ENCODE measurements around the gene PBLD.
"Not testable (repeated sequence)": the region's sequence is repeated elsewhere in the genome, so short reads cannot be mapped to it uniquely, and the experiment has no call there.

Gene PBLD

DNA sequence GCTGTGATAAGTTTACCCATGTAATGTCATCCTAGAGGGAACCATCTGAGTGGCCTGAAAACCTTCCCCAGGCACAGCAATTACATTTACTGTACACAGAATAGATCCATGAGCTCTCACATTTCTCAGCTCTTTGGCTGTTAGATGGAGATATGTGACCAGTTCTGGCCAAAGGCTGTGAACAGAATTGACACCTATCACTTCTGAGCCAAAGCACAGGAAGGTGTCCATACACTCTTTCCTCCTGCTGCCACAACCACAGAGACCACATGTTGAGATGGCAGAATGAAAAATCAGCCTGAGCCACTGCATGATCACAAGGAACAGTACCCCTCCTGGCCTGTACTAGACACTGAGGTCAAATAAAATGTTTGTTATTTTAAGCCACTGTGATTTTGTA, 56.5 kb downstream of the PBLD start:
- Mint-ChIP-seq H3K36me3 (ENCODE audit: low read depth) (peaks cover 6% of the 10 kb centered on the region), H3K4me3 (no peak overlapping the region), H3K27ac (no peak overlapping the region), H3K27me3 (no peaks in the 10 kb centered on the region), H3K9me3 (peaks cover 20% of the 10 kb centered on the region), H3K4me1 (no peaks in the 10 kb centered on the region)
- DNase-seq, result no peak
- peak; percentile 33 for ATAC-seq

DNA sequence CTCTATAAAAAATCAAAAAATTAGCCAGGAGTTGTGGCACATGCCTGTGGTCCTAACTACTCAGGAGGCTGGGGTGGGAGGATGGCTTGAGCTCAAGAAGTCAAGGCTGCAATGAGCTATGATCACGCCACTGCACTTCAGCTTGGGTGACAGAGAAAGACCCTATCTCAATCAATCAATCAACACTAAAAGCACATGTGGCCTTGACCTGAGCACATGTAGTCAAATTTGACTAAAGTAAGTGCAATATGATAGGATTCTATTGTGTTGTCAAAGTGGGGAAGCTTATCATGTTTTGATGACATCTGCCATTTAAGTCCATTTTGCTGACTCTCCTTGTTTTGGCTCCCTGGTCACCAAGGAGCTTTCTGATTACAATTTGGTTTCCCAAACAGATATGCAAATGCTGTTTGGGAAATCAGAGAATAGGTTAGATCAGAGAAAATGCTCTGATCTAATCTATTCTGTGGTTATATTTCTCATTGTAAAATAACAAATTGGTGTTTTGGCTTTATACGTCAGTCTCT, 57.1 kb downstream of the PBLD start:
- no peaks in the 10 kb centered on the region for H3K27me3 Mint-ChIP-seq
- no peak overlapping the region for H3K27ac Mint-ChIP-seq
- H3K4me3 Mint-ChIP-seq, result no peak overlapping the region
- peaks cover 20% of the 10 kb centered on the region for H3K9me3 Mint-ChIP-seq
- no peaks in the 10 kb centered on the region for H3K4me1 Mint-ChIP-seq
- no peak for DNase-seq
- H3K36me3 Mint-ChIP-seq (ENCODE audit: low read depth), result peaks cover 6% of the 10 kb centered on the region
- ATAC-seq, result no peak

DNA sequence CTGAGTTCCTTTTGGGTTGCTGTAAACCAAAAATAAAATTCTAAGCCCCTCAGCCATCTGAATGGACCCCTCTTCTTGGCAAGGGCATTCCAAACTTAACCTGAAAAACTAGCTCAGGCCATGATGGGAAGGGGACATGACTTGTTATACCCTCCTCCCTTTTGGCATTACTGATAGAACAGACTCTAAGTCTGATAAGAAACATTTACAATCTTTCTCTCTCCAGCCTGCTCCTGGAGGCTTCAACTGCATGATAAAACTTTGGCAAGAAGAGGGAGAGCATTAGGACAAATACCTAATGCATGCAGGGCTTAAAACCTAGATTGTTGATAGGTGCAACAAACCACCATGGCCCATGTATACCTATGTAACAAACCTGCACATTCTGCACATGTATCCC, 59.9 kb downstream of the PBLD start:
- Mint-ChIP-seq H3K4me3 (no peak overlapping the region), H3K27ac (no peak overlapping the region), H3K9me3 (peaks cover 10% of the 10 kb centered on the region), H3K36me3 (ENCODE audit: low read depth) (no peaks in the 10 kb centered on the region), H3K27me3 (peaks cover 2% of the 10 kb centered on the region), H3K4me1 (no peaks in the 10 kb centered on the region)
- ATAC-seq (no peak), DNase-seq (no peak)

DNA sequence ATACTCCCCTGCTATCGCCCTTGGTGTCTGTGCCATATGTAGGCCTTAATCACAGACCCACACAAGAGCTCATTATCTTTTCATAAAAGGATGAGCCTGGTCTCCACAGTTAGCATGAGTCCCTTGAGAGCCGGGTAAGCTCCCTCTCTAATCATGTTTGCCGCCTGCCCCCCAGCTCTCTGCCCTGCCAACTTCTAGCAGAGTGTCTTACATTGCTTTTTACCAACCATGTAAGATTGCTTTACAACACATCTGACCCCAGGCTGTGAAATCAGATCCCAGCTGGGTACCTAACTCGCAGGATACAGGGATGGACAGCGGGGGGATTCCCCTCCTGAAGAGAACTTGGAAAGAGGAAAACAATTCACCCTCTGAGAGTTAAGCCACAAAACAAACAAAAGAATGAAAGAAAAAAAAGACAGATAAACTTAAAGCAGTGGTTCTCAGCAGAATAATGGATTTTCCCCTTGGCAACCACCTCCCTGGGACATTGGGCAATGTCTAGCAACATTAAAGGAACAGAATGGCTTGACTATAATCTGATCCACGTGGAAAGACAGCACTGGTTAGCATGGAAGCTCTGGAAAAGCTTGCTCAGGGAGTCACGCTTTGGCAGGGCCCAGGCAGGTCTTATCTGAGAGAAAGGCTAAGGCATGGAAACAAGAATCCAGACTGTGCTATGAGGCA, 61.4 kb downstream of the PBLD start:
- no peaks in the 10 kb centered on the region for H3K9me3 Mint-ChIP-seq

DNA sequence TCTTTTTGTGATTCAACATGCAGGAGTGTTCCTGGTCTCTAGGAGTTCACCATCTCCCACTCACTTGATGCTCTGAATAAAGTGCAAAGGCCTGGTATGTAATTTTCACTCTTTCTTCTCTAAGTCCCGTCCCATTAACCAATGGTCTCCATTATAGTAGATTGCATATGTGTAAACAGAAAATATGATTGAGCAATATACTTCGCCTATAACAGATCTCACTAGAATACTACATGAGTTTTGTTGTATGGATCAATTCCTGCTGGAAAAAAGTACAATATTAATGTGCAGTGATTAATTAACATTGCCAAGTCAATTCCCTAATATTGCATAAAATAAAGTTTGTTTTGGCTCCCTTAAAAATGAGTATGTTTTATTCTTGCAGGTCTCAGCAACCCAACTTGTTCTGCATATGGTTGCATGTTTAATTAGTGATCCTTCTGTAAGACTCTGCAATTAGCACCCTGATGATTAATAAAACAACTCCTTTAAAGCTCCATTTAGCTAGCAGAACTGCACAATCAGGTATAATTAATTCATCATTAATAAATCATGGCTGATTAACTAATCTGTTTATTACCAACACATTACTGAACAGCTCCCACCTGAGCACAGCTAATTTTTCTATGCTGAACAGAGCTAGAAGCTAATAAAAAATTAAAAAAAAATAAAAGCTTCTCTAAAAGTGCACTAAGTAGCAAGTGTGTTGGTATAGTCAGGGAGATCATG, 63.0 kb downstream of the PBLD start:
- ATAC-seq (no peak), DNase-seq (no peak)
- H3K4me3 Mint-ChIP-seq, result no peak overlapping the region
- no peaks in the 10 kb centered on the region for H3K36me3 Mint-ChIP-seq (ENCODE audit: low read depth)
- no peak overlapping the region for H3K27ac Mint-ChIP-seq
- peaks cover 2% of the 10 kb centered on the region for H3K27me3 Mint-ChIP-seq
- no peaks in the 10 kb centered on the region for H3K9me3 Mint-ChIP-seq
- no peaks in the 10 kb centered on the region for H3K4me1 Mint-ChIP-seq

More for the DNA sequence above, 61.4 kb downstream of the PBLD start:
- DNase-seq (no peak), ATAC-seq (no peak)
- no peaks in the 10 kb centered on the region for H3K4me1 Mint-ChIP-seq
- peaks cover 2% of the 10 kb centered on the region for H3K27me3 Mint-ChIP-seq
- no peak overlapping the region for H3K4me3 Mint-ChIP-seq
- no peaks in the 10 kb centered on the region for H3K36me3 Mint-ChIP-seq (ENCODE audit: low read depth)
- no peak overlapping the region for H3K27ac Mint-ChIP-seq

DNA sequence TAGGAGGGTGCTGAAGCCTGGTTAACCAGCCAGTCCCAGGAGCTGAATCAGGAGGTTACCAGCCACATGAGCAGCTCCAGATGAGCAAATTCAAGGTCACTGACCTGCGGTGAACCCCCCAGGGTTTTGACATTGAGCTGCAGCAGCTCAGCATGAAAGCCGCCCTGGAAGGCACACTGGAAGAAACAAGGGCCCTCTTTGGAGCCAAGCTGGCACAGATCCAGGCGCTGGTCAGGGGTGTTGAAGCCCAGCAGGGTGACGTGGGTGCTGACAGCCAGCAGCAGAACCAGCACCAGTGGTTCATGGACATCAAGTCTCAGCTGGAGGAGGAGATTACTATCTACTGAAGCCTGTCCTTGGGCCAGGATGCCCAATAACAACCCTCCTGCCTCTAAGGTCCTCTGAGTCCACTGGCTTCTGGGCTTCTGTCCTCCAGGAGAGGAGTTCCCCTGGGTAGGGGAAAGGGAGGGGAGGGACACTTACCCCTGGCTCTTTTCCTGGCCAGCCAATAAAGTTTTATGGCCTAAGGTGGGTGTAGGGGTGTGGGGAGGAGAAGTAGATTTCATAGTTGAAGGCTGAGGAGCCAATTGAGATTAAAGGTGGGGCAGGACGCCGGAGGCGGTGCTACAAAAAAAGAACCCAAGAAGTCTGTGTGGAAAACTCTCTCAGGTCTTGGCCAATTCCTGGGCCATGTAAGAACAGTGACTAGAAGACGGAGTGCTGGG, 71.4 kb downstream of the PBLD start:
- H3K4me3 Mint-ChIP-seq, result no peak overlapping the region
- H3K27ac Mint-ChIP-seq, result no peak overlapping the region
- DNase-seq (no peak), ATAC-seq (no peak)
- H3K36me3 Mint-ChIP-seq (ENCODE audit: low read depth), result no peaks in the 10 kb centered on the region
- peaks cover 10% of the 10 kb centered on the region for H3K9me3 Mint-ChIP-seq
- peaks cover 7% of the 10 kb centered on the region for H3K27me3 Mint-ChIP-seq
- H3K4me1 Mint-ChIP-seq, result no peaks in the 10 kb centered on the region

DNA sequence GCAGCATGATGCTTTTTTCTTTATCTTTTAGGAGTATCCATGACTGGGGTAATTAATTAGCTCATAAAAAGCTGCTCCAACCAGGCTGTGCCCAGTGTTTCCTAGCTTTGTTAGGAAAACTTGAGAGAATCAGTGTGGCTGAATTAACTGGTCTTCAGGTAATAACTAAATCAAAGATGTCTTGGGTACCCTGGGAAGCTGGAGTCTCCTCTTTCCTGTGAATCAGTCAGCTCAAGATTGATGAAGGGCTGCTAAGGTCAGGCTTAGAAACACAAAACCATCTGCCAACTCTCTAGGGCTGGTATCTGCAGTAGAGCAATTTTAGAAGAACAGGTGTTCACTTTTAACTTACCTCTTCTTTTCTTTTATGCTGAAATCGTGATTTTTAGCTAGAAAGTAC, 79.4 kb downstream of the PBLD start:
- peaks cover 8% of the 10 kb centered on the region for H3K27me3 Mint-ChIP-seq
- H3K9me3 Mint-ChIP-seq, result no peaks in the 10 kb centered on the region
- no peaks in the 10 kb centered on the region for H3K36me3 Mint-ChIP-seq (ENCODE audit: low read depth)
- H3K4me1 Mint-ChIP-seq, result peaks cover 6% of the 10 kb centered on the region
- H3K27ac Mint-ChIP-seq, result no peak overlapping the region
- no peak overlapping the region for H3K4me3 Mint-ChIP-seq
- ATAC-seq (no peak), DNase-seq (no peak)

DNA sequence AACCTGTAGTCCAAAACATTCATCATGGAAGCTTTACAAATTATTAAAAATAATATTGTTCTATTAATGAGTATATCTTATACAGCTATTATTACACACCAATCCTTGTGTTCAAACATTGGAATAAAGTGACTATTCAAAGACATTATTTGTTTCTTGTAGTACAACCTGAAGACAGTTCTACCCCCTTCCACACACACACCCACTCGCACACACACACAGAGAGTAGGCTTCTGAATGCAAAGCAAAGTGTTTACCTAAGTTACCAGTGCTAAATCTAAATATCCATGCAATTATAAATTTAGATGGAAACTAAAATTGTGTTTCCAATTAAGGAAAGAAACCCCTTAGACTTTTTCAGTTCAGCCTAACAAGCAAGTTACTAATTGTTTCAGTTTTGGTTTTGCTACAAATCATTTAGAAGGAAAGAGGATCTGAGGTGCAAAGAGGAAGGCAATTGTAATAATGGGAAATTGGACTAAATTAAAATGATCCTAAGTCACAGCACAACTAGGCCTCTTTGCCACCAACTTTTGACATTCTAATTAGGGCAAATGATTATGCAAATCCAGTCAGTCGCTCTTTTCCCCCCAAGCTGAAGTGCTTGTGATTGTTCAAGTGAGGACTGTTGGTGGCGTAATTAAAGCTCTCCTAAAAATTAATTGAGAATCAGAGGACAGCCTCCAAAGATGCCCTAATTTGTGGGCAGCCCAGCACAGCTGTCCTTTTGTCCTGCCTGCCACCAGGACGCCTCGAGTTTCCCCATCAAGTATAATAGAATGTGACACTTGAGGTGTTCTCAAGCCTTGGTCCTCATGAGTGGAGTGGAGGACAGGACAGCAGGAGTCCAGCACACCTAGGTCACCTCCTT, 80.9 kb downstream of the PBLD start:
- Mint-ChIP-seq H3K9me3 (no peaks in the 10 kb centered on the region), H3K36me3 (ENCODE audit: low read depth) (no peaks in the 10 kb centered on the region), H3K27ac (no peak overlapping the region), H3K4me3 (no peak overlapping the region), H3K27me3 (peaks cover 10% of the 10 kb centered on the region), H3K4me1 (peaks cover 6% of the 10 kb centered on the region)
- no peak for ATAC-seq
- no peak for DNase-seq

DNA sequence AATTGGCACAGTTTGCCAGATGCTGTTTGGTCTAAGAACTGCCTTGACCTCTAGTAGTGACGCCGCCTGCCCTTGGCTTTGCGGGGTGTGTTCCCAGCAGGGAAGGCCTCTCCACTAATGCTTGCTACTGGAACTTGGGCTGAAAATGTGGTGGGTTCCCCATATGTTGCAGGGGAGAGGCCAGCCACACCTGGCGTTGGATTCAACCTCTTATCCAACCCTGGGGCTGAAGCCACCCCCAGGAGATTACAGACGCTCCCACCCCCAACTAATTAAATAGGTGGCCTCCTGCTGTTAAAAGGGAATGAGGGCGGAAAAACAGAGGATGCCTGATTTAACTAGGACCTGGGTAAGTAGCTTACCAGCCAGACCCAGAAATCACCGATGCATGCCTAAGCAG, 81.6 kb downstream of the PBLD start:
- Mint-ChIP-seq H3K4me3 (no peak overlapping the region), H3K4me1 (peaks cover 6% of the 10 kb centered on the region), H3K27ac (no peak overlapping the region), H3K36me3 (ENCODE audit: low read depth) (no peaks in the 10 kb centered on the region), H3K27me3 (peaks cover 3% of the 10 kb centered on the region), H3K9me3 (no peaks in the 10 kb centered on the region)
- ATAC-seq, result no peak
- DNase-seq, result no peak

DNA sequence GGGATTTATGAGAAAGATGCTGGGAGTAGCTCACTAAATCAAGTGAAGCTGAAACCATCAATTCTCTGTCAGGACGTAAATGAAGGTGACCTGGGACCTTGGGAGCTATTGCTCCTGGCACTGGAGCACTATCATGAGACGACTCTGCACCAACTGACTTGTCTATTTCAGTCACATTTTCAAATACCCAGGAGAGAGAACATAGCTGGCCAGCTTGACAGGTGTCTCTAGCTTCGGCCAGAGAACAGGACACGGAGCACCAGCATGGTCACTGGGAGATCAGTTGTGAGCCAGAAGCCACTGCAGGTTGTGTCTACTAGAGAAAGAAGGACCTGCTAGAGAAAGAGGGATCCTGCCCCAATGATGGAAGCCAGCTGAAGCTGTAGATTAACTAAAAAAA, 83.4 kb downstream of the PBLD start:
- no peaks in the 10 kb centered on the region for H3K36me3 Mint-ChIP-seq (ENCODE audit: low read depth)

DNA sequence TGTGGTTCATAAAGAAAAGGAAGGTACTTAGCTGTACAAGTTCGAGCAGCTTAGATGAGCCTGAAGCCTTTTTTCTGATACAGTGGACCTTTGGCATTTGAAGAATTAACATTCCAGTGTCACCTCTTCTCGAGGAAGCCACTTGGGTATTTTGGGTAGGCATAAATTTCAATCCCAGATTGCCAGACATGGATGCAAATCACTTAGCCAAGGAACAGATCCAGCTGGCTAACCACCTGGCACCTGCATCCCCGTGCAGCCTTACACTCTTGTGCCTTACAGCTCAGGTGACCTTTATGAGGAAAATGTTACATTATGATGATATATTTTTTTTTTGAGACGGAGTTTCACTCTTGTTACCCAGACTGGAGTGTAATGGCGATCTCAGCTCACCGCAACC, 84.8 kb downstream of the PBLD start:
- no peak overlapping the region for H3K4me3 Mint-ChIP-seq
- H3K4me1 Mint-ChIP-seq, result peaks cover 6% of the 10 kb centered on the region
- peaks cover 2% of the 10 kb centered on the region for H3K27me3 Mint-ChIP-seq
- H3K27ac Mint-ChIP-seq, result no peak overlapping the region
- DNase-seq, result no peak
- H3K9me3 Mint-ChIP-seq, result no peaks in the 10 kb centered on the region
- no peaks in the 10 kb centered on the region for H3K36me3 Mint-ChIP-seq (ENCODE audit: low read depth)
- ATAC-seq, result no peak

More for the DNA sequence above, 83.4 kb downstream of the PBLD start:
- peaks cover 6% of the 10 kb centered on the region for H3K4me1 Mint-ChIP-seq
- peaks cover 2% of the 10 kb centered on the region for H3K27me3 Mint-ChIP-seq
- H3K4me3 Mint-ChIP-seq, result no peak overlapping the region
- ATAC-seq (no peak), DNase-seq (no peak)
- H3K27ac Mint-ChIP-seq, result no peak overlapping the region
- no peaks in the 10 kb centered on the region for H3K9me3 Mint-ChIP-seq

DNA sequence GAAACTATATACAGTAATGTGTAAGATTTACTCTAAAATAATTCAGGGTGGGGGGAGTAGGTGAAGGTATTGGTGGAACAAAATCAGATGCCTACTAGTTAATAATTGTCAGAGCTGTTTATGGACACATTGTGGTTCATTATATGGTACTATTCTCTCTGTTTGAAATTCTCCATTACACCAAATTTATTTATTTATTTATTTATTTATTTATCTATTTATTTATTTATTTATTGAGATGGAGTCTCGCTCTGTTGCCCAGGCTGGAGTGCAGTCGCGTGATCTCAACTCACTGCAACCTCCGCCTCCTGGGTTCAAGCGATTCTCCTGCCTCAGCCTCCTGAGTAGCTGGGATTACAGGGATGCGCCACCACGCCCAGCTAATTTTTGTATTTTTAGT, 86.3 kb downstream of the PBLD start:
- not testable (repeated sequence) for ATAC-seq; DNase-seq; H3K36me3 Mint-ChIP-seq (ENCODE audit: low read depth); H3K4me3 Mint-ChIP-seq; H3K4me1 Mint-ChIP-seq; H3K27me3 Mint-ChIP-seq; H3K9me3 Mint-ChIP-seq; H3K27ac Mint-ChIP-seq

DNA sequence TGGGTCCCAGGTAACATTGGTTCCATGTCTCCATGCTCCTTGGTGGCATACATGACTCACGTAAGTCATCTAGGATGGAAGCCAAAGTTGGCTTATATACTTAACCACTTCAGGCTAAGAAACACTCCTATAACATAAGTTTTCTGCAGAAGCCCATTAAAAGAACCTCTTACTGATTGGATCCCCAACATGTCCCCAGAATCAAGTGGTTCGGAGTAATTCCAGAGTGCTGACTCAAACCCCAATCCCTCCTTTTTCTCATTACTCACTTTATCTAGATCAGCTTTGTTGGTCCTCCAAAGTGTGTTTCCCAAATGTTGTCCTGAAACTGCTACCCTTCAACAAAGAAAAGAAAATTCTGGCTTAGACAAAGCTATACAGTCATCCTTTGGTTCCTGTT, 90.7 kb downstream of the PBLD start:
- Mint-ChIP-seq H3K9me3 (no peaks in the 10 kb centered on the region), H3K27ac (no peak overlapping the region), H3K4me3 (no peak overlapping the region), H3K36me3 (ENCODE audit: low read depth) (no peaks in the 10 kb centered on the region), H3K27me3 (no peaks in the 10 kb centered on the region), H3K4me1 (no peaks in the 10 kb centered on the region)
- ATAC-seq (no peak), DNase-seq (no peak)

DNA sequence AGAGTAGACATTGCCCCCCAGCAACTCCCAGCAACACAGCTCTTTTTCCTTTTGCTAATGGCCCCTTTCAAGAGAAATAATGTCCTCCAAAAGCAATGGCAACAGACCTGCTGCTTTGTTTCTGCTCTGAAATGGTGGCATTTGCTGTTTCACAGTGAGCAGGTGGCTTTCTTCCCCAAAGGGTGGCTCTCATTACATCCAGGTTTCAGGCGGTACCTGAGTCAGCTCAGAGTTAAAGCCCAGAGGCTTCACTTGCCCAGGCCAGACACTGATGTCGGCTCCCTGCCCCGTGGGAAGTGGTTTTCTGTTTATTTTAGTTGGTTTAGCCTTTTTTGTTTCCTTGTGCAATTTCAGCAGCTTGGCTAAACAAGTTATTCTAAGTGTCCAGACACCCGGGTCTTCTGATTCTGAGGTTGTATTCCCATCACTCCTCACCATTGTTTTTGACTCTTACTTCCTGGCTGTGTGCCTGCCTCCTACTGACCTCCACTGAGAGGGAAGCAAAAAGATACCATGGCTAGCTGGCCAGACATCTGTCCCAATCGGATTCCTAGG, 93.1 kb downstream of the PBLD start:
- no peak for ATAC-seq
- H3K27ac Mint-ChIP-seq, result no peak overlapping the region
- H3K4me1 Mint-ChIP-seq, result no peaks in the 10 kb centered on the region

More for the DNA sequence above, 93.1 kb downstream of the PBLD start:
- no peaks in the 10 kb centered on the region for H3K27me3 Mint-ChIP-seq
- no peaks in the 10 kb centered on the region for H3K9me3 Mint-ChIP-seq
- no peak overlapping the region for H3K4me3 Mint-ChIP-seq
- H3K36me3 Mint-ChIP-seq (ENCODE audit: low read depth), result no peaks in the 10 kb centered on the region
- no peak for DNase-seq

Data from activated naive CD8-positive, alpha-beta T cell treated with anti-CD3 and anti-CD28 coated beads, Interleukin-2, amount 50 U/mL, for 24 hours (primary cell).